GM12878 (cell line): ENCODE results near the gene COL4A1. TPM values are rescaled to one million over a fixed set of nuclear protein-coding genes. Genes with fewer than 3 reads are reported as not detected.

Experiments used
- ATAC-seq: fragments of 200-7000 bp; cut with Tn5 transposase; 3 replicates; pipeline ENCODE4 v1.9.1; 2020; ENCODE audit warnings: mild to moderate bottlenecking, moderate library complexity
- BruUV-seq: library from RNA; stranded (reverse); fragments of 400-500 nt; replicated peaks from 2 replicates; lab custom pipeline; 2021; lab: Mats Ljungman, UMichigan
- CTCF ChIA-PET: fragments of 300-600 bp; sonication (Branson Sonifier 250); formaldehyde crosslinking; extraction: SDS; loops from one replicate; lab custom pipeline; 2021; ENCODE audit warnings: inconsistent platforms; lab: Yijun Ruan, JAX
- POLR2A ChIA-PET: fragments of 350-600 bp; formaldehyde crosslinking; extraction: SDS; loops from one replicate; lab custom pipeline; 2021; ENCODE audit warnings: inconsistent platforms; lab: Charles Lee
- RAD21 ChIA-PET: fragments of 300-600 bp; sonication (Branson Sonifier 250); formaldehyde crosslinking; loops from one replicate; lab custom pipeline; 2023; ENCODE audit warnings: antibody characterized with exemption; ENCODE audit not compliant: unreplicated experiment; lab: Charles Lee
- SMC1A ChIA-PET: fragments of 300-600 bp; sonication (Branson Sonifier 250); formaldehyde crosslinking; loops from one replicate; lab custom pipeline; 2023; ENCODE audit not compliant: unreplicated experiment, uncharacterized antibody; lab: Charles Lee
- DNase-seq: peaks from one replicate; pipeline ENCODE4 v3.0.0-alpha.2; 2011; ENCODE audit warnings: low read depth, low spot score
- FAIRE-seq: peaks from 3 replicates; lab custom pipeline; 2011; peaks lifted over from hg19 to GRCh38; lab: Jason Lieb, UNC
- H2AFZ ChIP-seq: 2 replicates; pipeline ENCODE4 v1.6.0; 2011; ENCODE audit warnings: low read depth, low read length, control low read depth; ENCODE audit not compliant: control insufficient read depth
- H3K27ac ChIP-seq: 2 replicates; pipeline ENCODE4 v1.5.1; 2011; ENCODE audit warnings: control low read depth; ENCODE audit not compliant: control insufficient read depth, insufficient read depth
- H3K27me3 ChIP-seq, 2 experiments: replicated peaks in 1 of 2; 2 replicates each; pipeline versions ENCODE4 v1.6.0 to v1.6.1; 2011; ENCODE audit warnings: low read length in 1 of 2; ENCODE audit not compliant: control insufficient read depth in 2 of 2, insufficient read depth in 2 of 2
- H3K36me3 ChIP-seq, 2 experiments: 2 replicates each; pipeline ENCODE4 v1.5.1; 2011; ENCODE audit warnings: low read length in 1 of 2; ENCODE audit not compliant: control insufficient read depth in 2 of 2, insufficient read depth in 2 of 2
- H3K4me1 ChIP-seq: 2 replicates; pipeline ENCODE4 v1.6.1; 2011; ENCODE audit warnings: mild to moderate bottlenecking, low read length, moderate library complexity, mixed read lengths; ENCODE audit not compliant: control insufficient read depth, insufficient read depth
- H3K4me2 ChIP-seq: 2 replicates; pipeline ENCODE4 v1.6.0; 2011; ENCODE audit warnings: control low read depth; ENCODE audit not compliant: control insufficient read depth, insufficient read depth
- H3K4me3 ChIP-seq: fragments of 200-600 bp; sonication (generic); 2 replicates; pipeline ENCODE4 v1.5.1; 2016
- H3K79me2 ChIP-seq: 2 replicates; pipeline ENCODE4 v1.6.0; 2011; ENCODE audit warnings: low read length; ENCODE audit not compliant: control insufficient read depth, insufficient read depth
- H3K9ac ChIP-seq: 2 replicates; pipeline ENCODE4 v1.8.0; 2011; ENCODE audit warnings: low read length, control low read depth, mixed read lengths; ENCODE audit not compliant: control insufficient read depth, insufficient read depth
- H3K9me3 ChIP-seq: replicated peaks from 3 replicates; pipeline ENCODE4 v1.5.1; 2011; ENCODE audit warnings: mild to moderate bottlenecking, low read length; ENCODE audit not compliant: control insufficient read depth, insufficient read depth
- H4K20me1 ChIP-seq: 2 replicates; pipeline ENCODE4 v1.6.0; 2011; ENCODE audit not compliant: control insufficient read depth, insufficient read depth
- JUND ChIP-seq: IDR thresholded peaks from 2 replicates; pipeline ENCODE4 v1.6.1; 2012; ENCODE audit warnings: low read depth, mild to moderate bottlenecking, low read length, improper control_type of control experiment, moderate library complexity
- MXI1 ChIP-seq: fragments of 150-350 bp; IDR thresholded peaks from 2 replicates; pipeline ENCODE4 v1.6.1; 2011; ENCODE audit warnings: low read depth, mild to moderate bottlenecking, inconsistent platforms, low read length, improper control_type of control experiment
- NFIC ChIP-seq: IDR thresholded peaks from 2 replicates; pipeline ENCODE4 v1.6.1; 2012; ENCODE audit warnings: low read depth, mild to moderate bottlenecking, inconsistent platforms, low read length, moderate library complexity
- NFXL1 ChIP-seq: fragments of 450-650 bp; IDR thresholded peaks from 2 replicates; pipeline ENCODE4 v1.6.1; 2017; ENCODE audit warnings: antibody characterized with exemption, mild to moderate bottlenecking, borderline replicate concordance
- SP1 ChIP-seq: IDR thresholded peaks from one replicate; pipeline ENCODE4 v1.6.1; 2011; ENCODE audit warnings: low read depth, low read length
- SUPT20H ChIP-seq: IDR thresholded peaks from 2 replicates; pipeline ENCODE4 v1.6.1; 2011; ENCODE audit warnings: low read depth, mild to moderate bottlenecking, low read length, moderate library complexity, borderline replicate concordance; ENCODE audit not compliant: control insufficient read depth
- YBX1 ChIP-seq: fragments of 450-650 bp; IDR thresholded peaks from 2 replicates; pipeline ENCODE4 v1.6.1; 2016; ENCODE audit warnings: antibody characterized with exemption
- WGBS: methylation state at CpG from one replicate; pipeline ENCODE4 v1.1.6; 2016; ENCODE audit warnings: low lambda C conversion rate; ENCODE audit not compliant: insufficient replicate concordance, insufficient coverage; ENCODE audit errors: missing lambda C conversion rate; 5-methylcytosine and 5-hydroxymethylcytosine counted together
- in situ Hi-C: fragments of 300-500 bp; cut with MboI; formaldehyde crosslinking; loops from 9 replicates; pipeline ENCODE4 v1.14.3; 2018; ENCODE audit warnings: mixed read lengths
- intact Hi-C: fragments of 100-400 bp; cut with micrococcal nuclease; formaldehyde crosslinking; loops from one replicate; pipeline ENCODE4 v1.14.2; 2022; ENCODE audit not compliant: unreplicated experiment
- polyA plus RNA-seq, 11 experiments: library from polyadenylated mRNA; depleted of rRNA in 4 of 11; unstranded in 6 of 11; stranded (reverse) in 5 of 11; fragments of >200 nt; fragmentation: Nextera tagmentation in 4 of 11; fragmentation: Illumina TruSeq in 1 of 11; extraction: Ambion mirVana in 4 of 11; extraction: Trizol in 1 of 11; gene quantifications; 1 replicate in 1 of 11; 2 replicates in 10 of 11; pipeline versions ENCODE4 v1.2.1 to v1.2.3, GENCODE V29; 2011 to 2016; ENCODE audit warnings: inconsistent platforms in 2 of 11, missing spikeins in 2 of 11, low read depth in 1 of 11
- total RNA-seq, 4 experiments: library from RNA; depleted of rRNA in 3 of 4; stranded (reverse); fragments of >200 nt in 3 of 4; fragmentation: Illumina TruSeq in 1 of 4; extraction: Trizol in 1 of 4; gene quantifications; 2 replicates each; pipeline versions ENCODE4 v1.2.1 to v1.2.3, GENCODE V29; 2013 to 2021
- TF ChIP-seq, protein P1 (sequence below): fragments of 450-650 bp; IDR thresholded peaks from 2 replicates; pipeline ENCODE4 v1.6.1; 2017; ENCODE audit warnings: antibody characterized with exemption, mild to moderate bottlenecking, moderate library complexity
- TF ChIP-seq, protein P2 (sequence below): fragments of 150-350 bp; IDR thresholded peaks from 2 replicates; pipeline ENCODE4 v1.6.1; 2016; ENCODE audit warnings: low read depth, low read length
- TF ChIP-seq, protein P3 (sequence below): IDR thresholded peaks from 2 replicates; pipeline ENCODE4 v1.6.1; 2012; ENCODE audit warnings: low read length, inconsistent platforms
- TF ChIP-seq, protein P4 (sequence below): fragments of 450-650 bp; IDR thresholded peaks from 2 replicates; pipeline ENCODE4 v1.6.1; 2016; ENCODE audit warnings: mild to moderate bottlenecking

COL4A1 gene
- total and polyA plus RNA-seq, 10 of the 15 experiments (the other 5 are each of a cell fraction or from before 2014, with no cell fraction given): 0.07 to 0.31 (median 0.13) TPM; not detected in 6

DNA sequence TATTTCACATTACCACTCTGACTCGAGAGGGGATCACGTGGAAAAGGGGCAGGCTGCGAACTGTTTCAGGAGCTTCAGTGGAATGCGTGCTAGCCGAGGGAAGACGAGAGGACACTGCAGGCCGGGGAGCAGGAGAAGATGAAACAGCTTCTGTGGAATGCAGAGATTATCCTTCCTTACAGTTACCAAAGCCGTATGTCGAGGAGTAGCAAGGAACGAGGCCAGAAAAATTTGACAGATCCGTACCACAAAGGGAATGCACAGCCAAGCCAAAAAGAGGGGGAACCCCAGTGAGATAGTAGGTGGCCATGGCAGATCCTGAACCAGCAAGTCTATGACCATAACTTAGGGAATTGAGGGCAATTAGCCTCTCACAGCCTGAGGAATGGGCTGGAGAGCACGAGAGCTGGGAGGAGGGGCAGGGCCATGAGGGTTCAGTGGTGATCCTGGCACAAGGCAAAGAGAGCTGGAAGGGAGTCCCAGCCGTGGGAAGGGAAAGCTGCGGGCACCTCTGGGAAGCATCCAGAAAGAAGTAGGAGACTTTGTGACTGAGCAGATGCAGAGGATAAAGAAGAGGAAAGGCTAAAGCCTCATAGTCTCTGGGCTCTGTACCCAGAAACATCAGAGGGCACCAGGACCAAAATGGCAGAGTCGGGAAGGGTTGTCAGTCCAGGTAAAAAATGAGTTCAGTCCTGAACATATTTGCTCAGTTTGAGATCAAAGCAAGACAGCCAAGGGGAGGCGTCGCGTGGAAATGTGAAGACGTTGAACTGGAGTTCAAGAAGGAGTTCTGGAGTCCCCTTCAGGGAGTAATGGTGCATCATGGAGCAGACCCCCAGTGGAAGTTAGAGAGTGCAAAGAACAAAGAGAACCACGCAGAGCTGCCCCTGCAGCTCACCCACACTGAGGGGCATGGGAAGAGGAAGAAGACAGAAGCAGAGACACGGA lies 5.1 kb downstream of the COL4A1 start:
- no peak overlapping the region for H3K4me3 ChIP-seq
- no peak overlapping the region for H3K4me2 ChIP-seq
- ChIA-PET CTCF (no interaction called here), RAD21 (no interaction called here), POLR2A (no interaction called here), SMC1A (interaction anchor here (1.2 kb wide), 1 partner anchor 142 kb away, joined by 6 read pairs; no protein-coding TSS in a partner anchor)
- H4K20me1 ChIP-seq: no peaks in the 10 kb centered on the region; the same call in 1 of the 2 replicates
- BruUV-seq: no TSS peak
- intact Hi-C loops: no loop called here
- no peak for FAIRE-seq
- H3K9me3 ChIP-seq: no peaks in the 10 kb centered on the region
- H3K79me2 ChIP-seq: no peaks in the 10 kb centered on the region
- no peak for DNase-seq
- no peak for ATAC-seq
- no peak overlapping the region for H3K27ac ChIP-seq
- no peak overlapping the region for H2AFZ ChIP-seq
- 26% methylated on average over 21 of the region's 21 CpGs for WGBS
- no peaks in the 10 kb centered on the region for H3K4me1 ChIP-seq
- in situ Hi-C loops: no loop called here
- H3K9ac ChIP-seq: no peak overlapping the region
- no peaks in the 10 kb centered on the region for H3K36me3 ChIP-seq
- H3K27me3 ChIP-seq: peaks cover 17 to 21% of the 10 kb centered on the region in 2 experiments
- TF ChIP-seq MXI1: no peak
- TF ChIP-seq YBX1: no peak
- TF ChIP-seq, protein P1, sequence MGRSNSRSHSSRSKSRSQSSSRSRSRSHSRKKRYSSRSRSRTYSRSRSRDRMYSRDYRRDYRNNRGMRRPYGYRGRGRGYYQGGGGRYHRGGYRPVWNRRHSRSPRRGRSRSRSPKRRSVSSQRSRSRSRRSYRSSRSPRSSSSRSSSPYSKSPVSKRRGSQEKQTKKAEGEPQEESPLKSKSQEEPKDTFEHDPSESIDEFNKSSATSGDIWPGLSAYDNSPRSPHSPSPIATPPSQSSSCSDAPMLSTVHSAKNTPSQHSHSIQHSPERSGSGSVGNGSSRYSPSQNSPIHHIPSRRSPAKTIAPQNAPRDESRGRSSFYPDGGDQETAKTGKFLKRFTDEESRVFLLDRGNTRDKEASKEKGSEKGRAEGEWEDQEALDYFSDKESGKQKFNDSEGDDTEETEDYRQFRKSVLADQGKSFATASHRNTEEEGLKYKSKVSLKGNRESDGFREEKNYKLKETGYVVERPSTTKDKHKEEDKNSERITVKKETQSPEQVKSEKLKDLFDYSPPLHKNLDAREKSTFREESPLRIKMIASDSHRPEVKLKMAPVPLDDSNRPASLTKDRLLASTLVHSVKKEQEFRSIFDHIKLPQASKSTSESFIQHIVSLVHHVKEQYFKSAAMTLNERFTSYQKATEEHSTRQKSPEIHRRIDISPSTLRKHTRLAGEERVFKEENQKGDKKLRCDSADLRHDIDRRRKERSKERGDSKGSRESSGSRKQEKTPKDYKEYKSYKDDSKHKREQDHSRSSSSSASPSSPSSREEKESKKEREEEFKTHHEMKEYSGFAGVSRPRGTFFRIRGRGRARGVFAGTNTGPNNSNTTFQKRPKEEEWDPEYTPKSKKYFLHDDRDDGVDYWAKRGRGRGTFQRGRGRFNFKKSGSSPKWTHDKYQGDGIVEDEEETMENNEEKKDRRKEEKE: no peak
- no peak for TF ChIP-seq NFXL1
- no peak for TF ChIP-seq SUPT20H
- TF ChIP-seq, protein P2, sequence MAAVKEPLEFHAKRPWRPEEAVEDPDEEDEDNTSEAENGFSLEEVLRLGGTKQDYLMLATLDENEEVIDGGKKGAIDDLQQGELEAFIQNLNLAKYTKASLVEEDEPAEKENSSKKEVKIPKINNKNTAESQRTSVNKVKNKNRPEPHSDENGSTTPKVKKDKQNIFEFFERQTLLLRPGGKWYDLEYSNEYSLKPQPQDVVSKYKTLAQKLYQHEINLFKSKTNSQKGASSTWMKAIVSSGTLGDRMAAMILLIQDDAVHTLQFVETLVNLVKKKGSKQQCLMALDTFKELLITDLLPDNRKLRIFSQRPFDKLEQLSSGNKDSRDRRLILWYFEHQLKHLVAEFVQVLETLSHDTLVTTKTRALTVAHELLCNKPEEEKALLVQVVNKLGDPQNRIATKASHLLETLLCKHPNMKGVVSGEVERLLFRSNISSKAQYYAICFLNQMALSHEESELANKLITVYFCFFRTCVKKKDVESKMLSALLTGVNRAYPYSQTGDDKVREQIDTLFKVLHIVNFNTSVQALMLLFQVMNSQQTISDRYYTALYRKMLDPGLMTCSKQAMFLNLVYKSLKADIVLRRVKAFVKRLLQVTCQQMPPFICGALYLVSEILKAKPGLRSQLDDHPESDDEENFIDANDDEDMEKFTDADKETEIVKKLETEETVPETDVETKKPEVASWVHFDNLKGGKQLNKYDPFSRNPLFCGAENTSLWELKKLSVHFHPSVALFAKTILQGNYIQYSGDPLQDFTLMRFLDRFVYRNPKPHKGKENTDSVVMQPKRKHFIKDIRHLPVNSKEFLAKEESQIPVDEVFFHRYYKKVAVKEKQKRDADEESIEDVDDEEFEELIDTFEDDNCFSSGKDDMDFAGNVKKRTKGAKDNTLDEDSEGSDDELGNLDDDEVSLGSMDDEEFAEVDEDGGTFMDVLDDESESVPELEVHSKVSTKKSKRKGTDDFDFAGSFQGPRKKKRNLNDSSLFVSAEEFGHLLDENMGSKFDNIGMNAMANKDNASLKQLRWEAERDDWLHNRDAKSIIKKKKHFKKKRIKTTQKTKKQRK: no peak
- no peak for TF ChIP-seq NFIC
- TF ChIP-seq, protein P3, sequence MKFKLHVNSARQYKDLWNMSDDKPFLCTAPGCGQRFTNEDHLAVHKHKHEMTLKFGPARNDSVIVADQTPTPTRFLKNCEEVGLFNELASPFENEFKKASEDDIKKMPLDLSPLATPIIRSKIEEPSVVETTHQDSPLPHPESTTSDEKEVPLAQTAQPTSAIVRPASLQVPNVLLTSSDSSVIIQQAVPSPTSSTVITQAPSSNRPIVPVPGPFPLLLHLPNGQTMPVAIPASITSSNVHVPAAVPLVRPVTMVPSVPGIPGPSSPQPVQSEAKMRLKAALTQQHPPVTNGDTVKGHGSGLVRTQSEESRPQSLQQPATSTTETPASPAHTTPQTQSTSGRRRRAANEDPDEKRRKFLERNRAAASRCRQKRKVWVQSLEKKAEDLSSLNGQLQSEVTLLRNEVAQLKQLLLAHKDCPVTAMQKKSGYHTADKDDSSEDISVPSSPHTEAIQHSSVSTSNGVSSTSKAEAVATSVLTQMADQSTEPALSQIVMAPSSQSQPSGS: no peak
- no peak for TF ChIP-seq JUND
- TF ChIP-seq, protein P4, sequence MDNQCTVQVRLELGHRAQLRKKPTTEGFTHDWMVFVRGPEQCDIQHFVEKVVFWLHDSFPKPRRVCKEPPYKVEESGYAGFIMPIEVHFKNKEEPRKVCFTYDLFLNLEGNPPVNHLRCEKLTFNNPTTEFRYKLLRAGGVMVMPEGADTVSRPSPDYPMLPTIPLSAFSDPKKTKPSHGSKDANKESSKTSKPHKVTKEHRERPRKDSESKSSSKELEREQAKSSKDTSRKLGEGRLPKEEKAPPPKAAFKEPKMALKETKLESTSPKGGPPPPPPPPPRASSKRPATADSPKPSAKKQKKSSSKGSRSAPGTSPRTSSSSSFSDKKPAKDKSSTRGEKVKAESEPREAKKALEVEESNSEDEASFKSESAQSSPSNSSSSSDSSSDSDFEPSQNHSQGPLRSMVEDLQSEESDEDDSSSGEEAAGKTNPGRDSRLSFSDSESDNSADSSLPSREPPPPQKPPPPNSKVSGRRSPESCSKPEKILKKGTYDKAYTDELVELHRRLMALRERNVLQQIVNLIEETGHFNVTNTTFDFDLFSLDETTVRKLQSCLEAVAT: no peak
- no peak for TF ChIP-seq SP1
